Body of pancreas (tissue), 4 donors: Measurements from ENCODE around the gene BRME1.

ENCODE experiments used
- POLR2A ChIP-seq, 3 donors: fragments of 450-650 bp; IDR thresholded peaks; one replicate each; pipeline ENCODE4 v1.6.1; 2016; ENCODE audit warnings: antibody characterized with exemption in 3 of 3, mild to moderate bottlenecking in 2 of 3
- TF ChIP-seq, protein P1 (sequence below), 7 experiments: fragments of 450-650 bp in 4 of 7; fragments of 200-600 bp in 3 of 7; sonication (generic) in 3 of 7; IDR thresholded peaks; one replicate each; pipeline ENCODE4 v1.5.1; 2016 to 2019; ENCODE audit warnings: antibody characterized with exemption in 7 of 7

DNA sequence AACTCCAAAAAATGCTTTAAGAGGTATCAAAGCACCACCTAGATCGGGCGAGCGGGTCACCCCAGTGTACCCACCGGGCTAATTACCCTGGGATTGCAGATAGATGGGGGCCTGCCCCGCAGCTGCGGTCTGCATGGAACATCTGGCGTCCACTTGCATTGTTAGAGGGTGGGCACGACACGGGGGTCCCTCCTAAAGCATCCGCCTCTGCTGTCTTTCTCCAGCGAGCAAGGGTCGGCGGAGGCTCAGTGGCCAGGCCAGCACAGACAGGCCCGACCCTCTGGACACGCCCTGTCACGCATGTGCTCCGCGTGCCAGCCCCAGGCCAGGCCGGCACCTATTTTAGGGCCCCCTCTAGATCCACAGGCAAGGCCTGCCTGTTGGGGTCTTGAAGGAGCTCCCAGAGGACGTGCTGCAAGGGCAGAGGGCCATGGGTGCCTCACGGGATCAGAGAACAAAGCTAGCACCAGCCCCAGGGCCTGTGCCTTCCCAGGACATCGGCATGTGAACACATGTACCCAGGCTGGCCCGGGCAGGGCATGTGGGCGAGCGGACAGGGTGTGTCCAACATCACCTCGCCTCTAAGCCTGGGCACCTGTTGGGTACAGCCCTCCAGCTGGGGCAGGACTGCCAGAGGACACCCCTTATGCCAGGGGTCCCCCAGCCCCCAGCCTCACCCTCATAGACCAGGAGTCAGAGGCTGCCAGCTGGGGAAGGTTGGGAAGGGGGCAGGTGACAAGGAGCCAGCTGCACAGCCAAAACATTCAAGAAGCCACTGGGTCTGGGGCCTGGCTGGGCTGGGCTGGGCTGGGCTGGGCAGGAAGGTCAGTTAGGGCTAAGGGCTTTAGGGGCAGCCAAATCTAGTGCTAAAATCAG, 64.6 kb downstream of the BRME1 start:
- TF ChIP-seq, protein P1, sequence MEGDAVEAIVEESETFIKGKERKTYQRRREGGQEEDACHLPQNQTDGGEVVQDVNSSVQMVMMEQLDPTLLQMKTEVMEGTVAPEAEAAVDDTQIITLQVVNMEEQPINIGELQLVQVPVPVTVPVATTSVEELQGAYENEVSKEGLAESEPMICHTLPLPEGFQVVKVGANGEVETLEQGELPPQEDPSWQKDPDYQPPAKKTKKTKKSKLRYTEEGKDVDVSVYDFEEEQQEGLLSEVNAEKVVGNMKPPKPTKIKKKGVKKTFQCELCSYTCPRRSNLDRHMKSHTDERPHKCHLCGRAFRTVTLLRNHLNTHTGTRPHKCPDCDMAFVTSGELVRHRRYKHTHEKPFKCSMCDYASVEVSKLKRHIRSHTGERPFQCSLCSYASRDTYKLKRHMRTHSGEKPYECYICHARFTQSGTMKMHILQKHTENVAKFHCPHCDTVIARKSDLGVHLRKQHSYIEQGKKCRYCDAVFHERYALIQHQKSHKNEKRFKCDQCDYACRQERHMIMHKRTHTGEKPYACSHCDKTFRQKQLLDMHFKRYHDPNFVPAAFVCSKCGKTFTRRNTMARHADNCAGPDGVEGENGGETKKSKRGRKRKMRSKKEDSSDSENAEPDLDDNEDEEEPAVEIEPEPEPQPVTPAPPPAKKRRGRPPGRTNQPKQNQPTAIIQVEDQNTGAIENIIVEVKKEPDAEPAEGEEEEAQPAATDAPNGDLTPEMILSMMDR (IDR thresholded peaks at IDR 0.05) = no peak
- peak in 2 of 3 donors; percentile 32 to 56 for TF ChIP-seq POLR2A (IDR thresholded peaks at IDR 0.05)
